Measurements from ENCODE around the gene HIVEP3.

Gene HIVEP3

GRCh38 chr1:41469706-41470105, 449.0 kb downstream of the HIVEP3 start:
- FAIRE-seq (no peak), DNase-seq (ENCODE audit: insufficient read length, low spot score) (no peak)
- TF ChIP-seq PAX5 (IDR thresholded peaks at IDR 0.05; ENCODE audit: insufficient read depth, low read length, severe bottlenecking) (no peak), TAF1 (IDR thresholded peaks at IDR 0.05; ENCODE audit: low read depth, low read length) (no peak), POU2F2 (IDR thresholded peaks at IDR 0.05; ENCODE audit: low read depth, low read length) (no peak), POLR2AphosphoS5 (IDR thresholded peaks at IDR 0.05; ENCODE audit: low read depth, low read length) (no peak), POLR2A (IDR thresholded peaks at IDR 0.05; ENCODE audit: low read depth, low read length) (no peak), SPI1 (IDR thresholded peaks at IDR 0.05; ENCODE audit: low read depth, low read length) (no peak)

GRCh38 chr1:41468122-41468762, 450.5 kb downstream of the HIVEP3 start:
- DNase-seq (ENCODE audit: insufficient read length, low spot score) (no peak), FAIRE-seq (no peak)
- TF ChIP-seq POU2F2 (IDR thresholded peaks at IDR 0.05; ENCODE audit: low read depth, low read length), result no peak
- no peak for TF ChIP-seq POLR2AphosphoS5 (IDR thresholded peaks at IDR 0.05; ENCODE audit: low read depth, low read length)

- no peak for FAIRE-seq
- TF ChIP-seq POLR2AphosphoS5 (IDR thresholded peaks at IDR 0.05; ENCODE audit: low read depth, low read length), result no peak
- TF ChIP-seq SPI1 (IDR thresholded peaks at IDR 0.05; ENCODE audit: low read depth, low read length), result no peak
- no peak for TF ChIP-seq POU2F2 (IDR thresholded peaks at IDR 0.05; ENCODE audit: low read depth, low read length)
- no peak for DNase-seq (ENCODE audit: insufficient read length, low spot score)
These were observed 451.0 kb downstream of the HIVEP3 start for GRCh38 chr1:41467673-41468072.

GRCh38 chr1:41466146-41466545, 452.6 kb downstream of the HIVEP3 start:
- DNase-seq (ENCODE audit: insufficient read length, low spot score) (no peak), FAIRE-seq (no peak)
- TF ChIP-seq TAF1 (IDR thresholded peaks at IDR 0.05; ENCODE audit: low read depth, low read length) (no peak), PAX5 (IDR thresholded peaks at IDR 0.05; ENCODE audit: insufficient read depth, low read length, severe bottlenecking) (no peak), POLR2AphosphoS5 (IDR thresholded peaks at IDR 0.05; ENCODE audit: low read depth, low read length) (no peak), POLR2A (IDR thresholded peaks at IDR 0.05; ENCODE audit: low read depth, low read length) (no peak), POU2F2 (IDR thresholded peaks at IDR 0.05; ENCODE audit: low read depth, low read length) (no peak), SPI1 (IDR thresholded peaks at IDR 0.05; ENCODE audit: low read depth, low read length) (no peak)

GRCh38 chr1:41465741-41466140, 453.0 kb downstream of the HIVEP3 start:
- no peak for TF ChIP-seq PAX5 (IDR thresholded peaks at IDR 0.05; ENCODE audit: insufficient read depth, low read length, severe bottlenecking)
- TF ChIP-seq POU2F2 (IDR thresholded peaks at IDR 0.05; ENCODE audit: low read depth, low read length), result no peak
- TF ChIP-seq SPI1 (IDR thresholded peaks at IDR 0.05; ENCODE audit: low read depth, low read length), result no peak
- TF ChIP-seq POLR2A (IDR thresholded peaks at IDR 0.05; ENCODE audit: low read depth, low read length), result no peak
- TF ChIP-seq POLR2AphosphoS5 (IDR thresholded peaks at IDR 0.05; ENCODE audit: low read depth, low read length), result no peak
- no peak for TF ChIP-seq TAF1 (IDR thresholded peaks at IDR 0.05; ENCODE audit: low read depth, low read length)
- DNase-seq (ENCODE audit: insufficient read length, low spot score), result no peak
- FAIRE-seq, result no peak

GRCh38 chr1:41464885-41465284, 453.8 kb downstream of the HIVEP3 start:
- DNase-seq (ENCODE audit: insufficient read length, low spot score) (no peak), FAIRE-seq (no peak)
- TF ChIP-seq POLR2A (IDR thresholded peaks at IDR 0.05; ENCODE audit: low read depth, low read length), result no peak
- TF ChIP-seq SPI1 (IDR thresholded peaks at IDR 0.05; ENCODE audit: low read depth, low read length), result no peak
- TF ChIP-seq POU2F2 (IDR thresholded peaks at IDR 0.05; ENCODE audit: low read depth, low read length), result no peak
- no peak for TF ChIP-seq POLR2AphosphoS5 (IDR thresholded peaks at IDR 0.05; ENCODE audit: low read depth, low read length)
- no peak for TF ChIP-seq PAX5 (IDR thresholded peaks at IDR 0.05; ENCODE audit: insufficient read depth, low read length, severe bottlenecking)
- no peak for TF ChIP-seq TAF1 (IDR thresholded peaks at IDR 0.05; ENCODE audit: low read depth, low read length)

- no peak for TF ChIP-seq POLR2A (IDR thresholded peaks at IDR 0.05; ENCODE audit: low read depth, low read length)
- no peak for TF ChIP-seq SPI1 (IDR thresholded peaks at IDR 0.05; ENCODE audit: low read depth, low read length)
- no peak for TF ChIP-seq PAX5 (IDR thresholded peaks at IDR 0.05; ENCODE audit: insufficient read depth, low read length, severe bottlenecking)
- TF ChIP-seq TAF1 (IDR thresholded peaks at IDR 0.05; ENCODE audit: low read depth, low read length), result no peak
- no peak for TF ChIP-seq POU2F2 (IDR thresholded peaks at IDR 0.05; ENCODE audit: low read depth, low read length)
- TF ChIP-seq POLR2AphosphoS5 (IDR thresholded peaks at IDR 0.05; ENCODE audit: low read depth, low read length), result no peak
- FAIRE-seq, result no peak
- DNase-seq (ENCODE audit: insufficient read length, low spot score), result no peak
These were observed 455.2 kb downstream of the HIVEP3 start for GRCh38 chr1:41463516-41463915.

- DNase-seq (ENCODE audit: insufficient read length, low spot score), result no peak
- TF ChIP-seq POLR2A (IDR thresholded peaks at IDR 0.05; ENCODE audit: low read depth, low read length) (no peak), SPI1 (IDR thresholded peaks at IDR 0.05; ENCODE audit: low read depth, low read length) (no peak), TAF1 (IDR thresholded peaks at IDR 0.05; ENCODE audit: low read depth, low read length) (no peak), PAX5 (IDR thresholded peaks at IDR 0.05; ENCODE audit: insufficient read depth, low read length, severe bottlenecking) (no peak), POU2F2 (IDR thresholded peaks at IDR 0.05; ENCODE audit: low read depth, low read length) (no peak), POLR2AphosphoS5 (IDR thresholded peaks at IDR 0.05; ENCODE audit: low read depth, low read length) (no peak)
- FAIRE-seq, result no peak
These were observed 456.1 kb downstream of the HIVEP3 start for GRCh38 chr1:41462680-41463004.

GRCh38 chr1:41461790-41462679, 456.7 kb downstream of the HIVEP3 start:
- TF ChIP-seq PAX5 (IDR thresholded peaks at IDR 0.05; ENCODE audit: insufficient read depth, low read length, severe bottlenecking) (no peak), TAF1 (IDR thresholded peaks at IDR 0.05; ENCODE audit: low read depth, low read length) (no peak), POLR2A (IDR thresholded peaks at IDR 0.05; ENCODE audit: low read depth, low read length) (no peak), POU2F2 (IDR thresholded peaks at IDR 0.05; ENCODE audit: low read depth, low read length) (no peak), SPI1 (IDR thresholded peaks at IDR 0.05; ENCODE audit: low read depth, low read length) (no peak), POLR2AphosphoS5 (IDR thresholded peaks at IDR 0.05; ENCODE audit: low read depth, low read length) (no peak)
- FAIRE-seq (no peak), DNase-seq (ENCODE audit: insufficient read length, low spot score) (no peak)

Data from GM12891 (cell line).